RWPE1 (cell line): ENCODE measurements around the gene NDUFS7.
A peak's percentile ranks its signal among the peaks of the same experiment; 100 is the strongest.

Source experiments
- CTCF ChIA-PET: fragments of 350-600 bp; sonication (Branson Sonifier 250); formaldehyde crosslinking; extraction: SDS; loops from one replicate; lab custom pipeline; 2021; lab: Yijun Ruan, JAX
- POLR2A ChIA-PET: fragments of 400-600 bp; formaldehyde crosslinking; extraction: SDS; loops from one replicate; lab custom pipeline; 2020; ENCODE audit warnings: antibody characterized with exemption; ENCODE audit not compliant: low non-redundant PET; lab: Yijun Ruan, JAX
- DNase-seq: peaks from one replicate; pipeline ENCODE4 v3.0.0; 2012; ENCODE audit warnings: low spot score
- H3K27ac ChIP-seq: fragments of 450-650 bp; 2 replicates; pipeline ENCODE4 v1.5.1; 2017
- CTCF ChIP-seq: fragments of 450-650 bp; conservative IDR thresholded peaks from 2 replicates; pipeline ENCODE4 v1.5.1; 2017; ENCODE audit warnings: low read depth, mild to moderate bottlenecking

NDUFS7 gene

GRCh38 chr19:1399079-1399478 is 15.4 kb downstream of the NDUFS7 start:
- no peak overlapping the region for H3K27ac ChIP-seq
- TF ChIP-seq CTCF = no peak
- ChIA-PET POLR2A (no interaction called here), CTCF (interaction anchor here (0.6 kb wide), 1 partner anchor 13 kb away, joined by 3 read pairs; no protein-coding TSS in a partner anchor)
- DNase-seq = no peak

- ChIA-PET POLR2A (no interaction called here), CTCF (no interaction called here)
- no peak for TF ChIP-seq CTCF
- no peak overlapping the region for H3K27ac ChIP-seq
- DNase-seq = no peak
Observed at GRCh38 chr19:1399745-1400144, 16.0 kb downstream of the NDUFS7 start.

GRCh38 chr19:1400281-1401137 is 16.8 kb downstream of the NDUFS7 start:
- no peak for DNase-seq
- CTCF ChIA-PET = no interaction called here
- no peak for TF ChIP-seq CTCF
- peak overlapping the region; percentile 81 for H3K27ac ChIP-seq
- POLR2A ChIA-PET = no interaction called here

GRCh38 chr19:1401138-1401888 is 17.6 kb downstream of the NDUFS7 start, which contains the start of gene GAMT:
GAMT (minus strand) TSS chr19:1401542; CDS start chr19:1401476, 66 bp downstream.
- POLR2A ChIA-PET = no interaction called here
- peak; percentile 69 for TF ChIP-seq CTCF
- peak within 1 kb of the TSS; percentile 81 for H3K27ac ChIP-seq
- no peak for DNase-seq
- CTCF ChIA-PET = no interaction called here

- no peak for DNase-seq
- no peak for TF ChIP-seq CTCF
- peak overlapping the region; percentile 81 for H3K27ac ChIP-seq
- ChIA-PET CTCF (no interaction called here), POLR2A (no interaction called here)
Observed at GRCh38 chr19:1401889-1402217, 18.1 kb downstream of the NDUFS7 start.

- peak; percentile 46 for DNase-seq
- ChIA-PET POLR2A (interaction anchor here (0.6 kb wide), 1 partner anchor 8 kb away, joined by 7 read pairs; no protein-coding TSS in a partner anchor), CTCF (interaction anchor here (0.9 to 1.2 kb wide), 2 partner anchors 43 to 51 kb away, joined by 3 read pairs; no protein-coding TSS in a partner anchor)
- no peak for TF ChIP-seq CTCF
- peak overlapping the region; percentile 81 for H3K27ac ChIP-seq
Observed at GRCh38 chr19:1402411-1403070, 18.8 kb downstream of the NDUFS7 start.
